ENCODE data around the gene KCNIP4.

The KCNIP4 gene

GRCh38 chr4:21327976-21328700 is 620.4 kb downstream of the KCNIP4 start:
- H4K20me1 ChIP-seq (ENCODE audit: insufficient read depth): no peaks in the 10 kb centered on the region

GRCh38 chr4:21320034-21320433 is 628.5 kb downstream of the KCNIP4 start:
- Histone ChIP-seq H3K27ac (no peak overlapping the region), H3K4me3 (IDR thresholded peaks at IDR 0.05; ENCODE audit: insufficient read depth, low read depth, low read length) (no peak overlapping the region), H3K4me2 (no peak overlapping the region), H3K79me2 (ENCODE audit: insufficient read depth, low read depth) (no peaks in the 10 kb centered on the region), H4K20me1 (ENCODE audit: insufficient read depth) (no peaks in the 10 kb centered on the region), H3K4me1 (ENCODE audit: low read depth, poor library complexity, severe bottlenecking) (no peaks in the 10 kb centered on the region), H3K9ac (no peak overlapping the region), H3K36me3 (ENCODE audit: insufficient read depth) (no peaks in the 10 kb centered on the region), H3K27me3 (ENCODE audit: insufficient read depth, low read depth) (no peaks in the 10 kb centered on the region), H2AFZ (ENCODE audit: low read depth) (no peak overlapping the region)
- TF ChIP-seq, protein P1, sequence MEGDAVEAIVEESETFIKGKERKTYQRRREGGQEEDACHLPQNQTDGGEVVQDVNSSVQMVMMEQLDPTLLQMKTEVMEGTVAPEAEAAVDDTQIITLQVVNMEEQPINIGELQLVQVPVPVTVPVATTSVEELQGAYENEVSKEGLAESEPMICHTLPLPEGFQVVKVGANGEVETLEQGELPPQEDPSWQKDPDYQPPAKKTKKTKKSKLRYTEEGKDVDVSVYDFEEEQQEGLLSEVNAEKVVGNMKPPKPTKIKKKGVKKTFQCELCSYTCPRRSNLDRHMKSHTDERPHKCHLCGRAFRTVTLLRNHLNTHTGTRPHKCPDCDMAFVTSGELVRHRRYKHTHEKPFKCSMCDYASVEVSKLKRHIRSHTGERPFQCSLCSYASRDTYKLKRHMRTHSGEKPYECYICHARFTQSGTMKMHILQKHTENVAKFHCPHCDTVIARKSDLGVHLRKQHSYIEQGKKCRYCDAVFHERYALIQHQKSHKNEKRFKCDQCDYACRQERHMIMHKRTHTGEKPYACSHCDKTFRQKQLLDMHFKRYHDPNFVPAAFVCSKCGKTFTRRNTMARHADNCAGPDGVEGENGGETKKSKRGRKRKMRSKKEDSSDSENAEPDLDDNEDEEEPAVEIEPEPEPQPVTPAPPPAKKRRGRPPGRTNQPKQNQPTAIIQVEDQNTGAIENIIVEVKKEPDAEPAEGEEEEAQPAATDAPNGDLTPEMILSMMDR (conservative IDR thresholded peaks at IDR 0.05; ENCODE audit: low read depth, low read length): no peak

More at GRCh38 chr4:21327976-21328700, 620.4 kb downstream of the KCNIP4 start:
- H3K4me1 ChIP-seq (ENCODE audit: low read depth, poor library complexity, severe bottlenecking): no peaks in the 10 kb centered on the region
- no peaks in the 10 kb centered on the region for H3K27me3 ChIP-seq (ENCODE audit: insufficient read depth, low read depth)
- no peak overlapping the region for H3K4me3 ChIP-seq (IDR thresholded peaks at IDR 0.05; ENCODE audit: insufficient read depth, low read depth, low read length)
- H3K79me2 ChIP-seq (ENCODE audit: insufficient read depth, low read depth): no peaks in the 10 kb centered on the region
- H3K4me2 ChIP-seq: no peak overlapping the region
- no peaks in the 10 kb centered on the region for H3K36me3 ChIP-seq (ENCODE audit: insufficient read depth)
- H3K27ac ChIP-seq: no peak overlapping the region
- TF ChIP-seq, protein P1 (conservative IDR thresholded peaks at IDR 0.05; ENCODE audit: low read depth, low read length): no peak
- H3K9ac ChIP-seq: no peak overlapping the region
- H2AFZ ChIP-seq (ENCODE audit: low read depth): no peak overlapping the region

GRCh38 chr4:21307709-21308108 is 640.9 kb downstream of the KCNIP4 start:
- no peaks in the 10 kb centered on the region for H3K79me2 ChIP-seq (ENCODE audit: insufficient read depth, low read depth)
- no peak overlapping the region for H3K4me2 ChIP-seq

DNA sequence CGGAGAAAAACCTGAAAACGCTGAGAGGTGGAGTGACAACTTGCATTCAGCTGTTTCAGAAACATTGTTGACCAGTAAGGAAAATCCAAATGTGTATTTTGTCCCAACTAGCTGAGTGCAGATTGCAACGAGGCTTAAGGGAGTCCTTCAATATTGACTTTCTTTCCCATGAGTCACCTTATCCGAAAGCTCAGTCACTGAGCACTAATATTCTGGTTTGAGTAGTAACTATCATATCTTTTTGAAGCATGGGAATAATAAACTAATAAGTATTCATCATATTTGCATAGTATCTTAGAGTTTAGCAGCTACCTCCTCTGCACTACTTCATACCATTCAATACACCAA is 644.1 kb downstream of the KCNIP4 start:
- Histone ChIP-seq H3K27me3 (ENCODE audit: insufficient read depth, low read depth) (no peaks in the 10 kb centered on the region), H3K36me3 (ENCODE audit: insufficient read depth) (no peaks in the 10 kb centered on the region), H4K20me1 (ENCODE audit: insufficient read depth) (no peaks in the 10 kb centered on the region), H3K9ac (no peak overlapping the region), H3K4me3 (IDR thresholded peaks at IDR 0.05; ENCODE audit: insufficient read depth, low read depth, low read length) (no peak overlapping the region), H3K79me2 (ENCODE audit: insufficient read depth, low read depth) (no peaks in the 10 kb centered on the region), H2AFZ (ENCODE audit: low read depth) (no peak overlapping the region), H3K27ac (no peak overlapping the region), H3K4me1 (ENCODE audit: low read depth, poor library complexity, severe bottlenecking) (no peaks in the 10 kb centered on the region), H3K4me2 (no peak overlapping the region)
- TF ChIP-seq, protein P1 (conservative IDR thresholded peaks at IDR 0.05; ENCODE audit: low read depth, low read length): no peak

More at GRCh38 chr4:21307709-21308108, 640.9 kb downstream of the KCNIP4 start:
- Histone ChIP-seq H3K9ac (no peak overlapping the region), H4K20me1 (ENCODE audit: insufficient read depth) (no peaks in the 10 kb centered on the region), H3K4me3 (IDR thresholded peaks at IDR 0.05; ENCODE audit: insufficient read depth, low read depth, low read length) (no peak overlapping the region), H3K27ac (no peak overlapping the region), H3K27me3 (ENCODE audit: insufficient read depth, low read depth) (no peaks in the 10 kb centered on the region), H3K4me1 (ENCODE audit: low read depth, poor library complexity, severe bottlenecking) (no peaks in the 10 kb centered on the region), H3K36me3 (ENCODE audit: insufficient read depth) (no peaks in the 10 kb centered on the region), H2AFZ (ENCODE audit: low read depth) (no peak overlapping the region)
- TF ChIP-seq, protein P1 (conservative IDR thresholded peaks at IDR 0.05; ENCODE audit: low read depth, low read length): no peak

All from KMS-11 (cell line).